GM21528 (cell line): Measurements from ENCODE around the gene ABCC9.
"Not testable (repeated sequence)": the region's sequence is repeated elsewhere in the genome, so short reads cannot be mapped to it uniquely, and the experiment has no call there.

ENCODE experiments used
- ATAC-seq: cut with Tn5 transposase; IDR thresholded peaks from one replicate; pipeline ENCODE4 v1.9.1; 2021; ENCODE audit warnings: mild to moderate bottlenecking, moderate library complexity; ENCODE audit not compliant: unreplicated experiment, low FRiP score

The ABCC9 gene

DNA sequence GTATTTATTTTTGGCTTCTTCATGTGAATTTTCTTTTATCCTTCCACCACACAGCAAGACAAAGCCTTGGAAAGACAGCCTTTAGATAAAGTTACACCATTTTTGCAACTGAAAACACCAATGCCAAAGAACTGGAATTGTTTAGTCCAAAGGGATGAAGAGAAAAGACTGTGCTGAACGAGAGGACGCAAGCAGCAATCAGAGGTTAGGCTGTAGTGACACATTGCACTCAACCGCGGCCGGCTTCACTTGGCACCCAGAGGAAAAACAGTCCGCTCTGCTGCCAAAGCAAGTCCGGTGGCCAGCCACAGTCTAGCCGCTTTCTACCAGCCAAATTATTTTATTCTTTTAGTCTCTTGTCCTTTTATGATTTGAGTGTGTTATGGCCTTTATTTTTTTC is 117.6 kb downstream of the ABCC9 start:
- ATAC-seq = no peak

DNA sequence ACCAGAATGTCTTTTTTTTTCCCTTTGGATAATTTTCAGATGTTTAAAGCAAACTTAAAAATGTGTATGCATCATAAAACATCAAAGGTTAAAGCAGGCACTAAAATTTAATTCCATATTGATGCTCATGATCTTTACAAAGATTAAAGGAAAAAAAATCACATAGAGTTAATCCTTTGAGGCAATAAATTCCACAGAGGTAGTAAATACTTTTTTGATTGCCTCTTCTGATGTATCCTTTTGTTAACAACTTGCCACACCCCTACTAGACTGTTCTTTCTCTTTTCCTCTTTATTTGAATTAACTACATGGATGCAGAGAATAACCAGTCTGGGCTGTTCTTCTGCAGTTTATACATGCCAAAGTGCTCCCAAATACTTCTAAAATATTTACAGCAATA is 121.5 kb downstream of the ABCC9 start:
- no peak for ATAC-seq

DNA sequence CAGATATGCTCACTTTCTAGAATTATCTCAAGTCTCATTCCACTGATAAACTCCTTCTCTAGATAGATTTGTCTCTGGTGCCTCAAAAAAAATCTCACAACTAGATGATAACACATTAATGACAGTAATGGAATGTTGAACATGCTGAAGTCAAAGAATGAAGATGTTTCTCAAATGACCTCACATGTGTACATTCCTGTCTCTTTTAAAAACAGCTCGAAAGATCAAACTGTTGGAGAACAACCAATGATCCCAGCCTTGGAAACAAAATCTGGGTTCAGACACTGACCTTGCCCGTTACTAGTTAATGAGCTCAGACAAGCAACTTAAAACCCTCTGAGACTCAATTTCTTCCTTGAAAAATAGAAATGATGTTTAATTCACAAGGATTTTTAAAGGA is 122.0 kb downstream of the ABCC9 start:
- ATAC-seq = no peak

DNA sequence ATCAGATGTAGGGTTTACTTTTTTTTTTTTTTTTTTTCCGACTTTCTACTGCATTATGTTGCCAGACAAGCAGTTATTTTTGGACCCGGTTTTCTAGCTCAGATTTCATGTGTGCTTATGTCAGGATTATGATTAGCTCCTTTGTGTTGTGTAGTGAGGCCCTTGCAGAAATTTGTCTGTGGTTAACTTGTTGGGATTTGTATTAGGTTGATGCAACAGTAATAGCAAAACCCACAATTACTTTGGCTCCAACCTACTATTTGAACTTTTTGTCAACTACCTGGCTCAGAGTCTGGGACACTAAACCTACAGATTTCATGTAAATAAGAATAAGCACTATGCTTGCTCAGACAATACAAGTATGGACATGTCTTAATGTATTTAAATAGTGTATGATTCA is 122.6 kb downstream of the ABCC9 start:
- ATAC-seq = no peak

DNA sequence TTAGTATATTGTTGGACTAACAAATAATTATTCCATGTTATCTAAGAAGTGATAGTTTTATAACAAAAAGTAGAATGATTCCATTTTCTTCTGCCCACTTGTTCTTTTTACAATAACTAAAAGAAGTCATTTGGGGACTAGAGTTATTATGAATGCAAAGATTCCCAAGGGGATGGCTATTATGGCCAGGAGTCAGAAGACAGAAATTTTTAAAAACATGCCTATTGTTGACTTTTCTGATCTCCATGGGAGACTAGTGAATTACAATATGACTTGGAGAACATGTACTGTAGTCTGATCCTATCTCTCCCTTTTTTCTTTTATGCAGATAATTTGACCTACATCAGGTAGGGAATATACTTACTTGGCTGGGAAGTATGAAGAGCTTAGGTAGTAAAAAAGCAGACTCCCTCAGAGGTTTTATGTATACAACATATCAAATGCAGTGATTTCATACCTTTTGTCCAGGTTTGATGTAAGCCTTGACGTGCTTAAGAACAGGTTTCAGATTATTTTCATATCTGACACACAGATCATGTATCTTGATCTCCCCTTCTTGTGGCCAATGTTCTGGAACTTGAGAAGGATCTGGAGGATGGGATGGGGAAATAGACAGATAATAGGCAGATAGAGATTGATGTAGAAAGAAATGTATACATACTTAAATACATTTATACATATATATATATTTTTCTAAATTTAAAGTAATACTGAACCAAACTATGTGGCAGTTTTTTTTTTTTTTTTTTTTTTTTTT is 125.7 kb downstream of the ABCC9 start:
- no peak for ATAC-seq

DNA sequence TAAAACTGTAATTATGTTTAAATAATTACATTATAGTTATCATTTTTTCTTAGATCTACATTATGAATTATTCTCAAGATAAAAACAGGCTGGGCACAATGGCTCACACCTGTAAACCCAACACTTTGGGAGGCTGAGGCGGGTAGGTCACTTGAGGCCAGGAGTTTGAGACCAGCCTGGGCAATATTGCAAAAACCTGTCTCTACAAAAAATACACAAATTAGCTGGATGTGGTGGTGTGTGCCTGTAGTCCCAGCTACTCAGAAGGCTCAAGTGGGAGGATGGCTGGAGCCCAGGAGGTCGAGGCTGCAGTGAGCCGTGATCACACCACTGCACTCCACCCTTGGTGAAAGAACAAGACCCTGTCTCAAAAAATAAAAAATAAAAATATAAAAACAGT is 126.4 kb downstream of the ABCC9 start:
- no peak for ATAC-seq

DNA sequence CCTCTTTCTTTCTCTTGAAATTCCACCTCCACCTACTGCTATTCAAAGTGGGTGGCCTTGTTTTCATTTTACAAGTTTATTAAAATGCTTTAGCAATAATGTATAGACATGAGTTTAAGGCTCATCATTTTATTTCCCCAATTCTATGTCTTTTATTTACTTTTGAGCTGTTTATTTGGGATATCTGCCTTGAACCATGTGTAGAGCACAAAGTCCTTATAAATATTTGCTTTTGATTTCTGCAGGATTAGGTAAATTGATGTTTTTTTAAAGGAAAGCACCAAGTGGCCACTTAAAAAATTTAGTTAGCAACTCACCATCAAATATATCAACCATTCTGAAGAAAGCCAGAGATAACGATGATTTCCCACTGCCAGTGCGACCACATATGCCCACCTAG is 126.9 kb downstream of the ABCC9 start:
- ATAC-seq = no peak

DNA sequence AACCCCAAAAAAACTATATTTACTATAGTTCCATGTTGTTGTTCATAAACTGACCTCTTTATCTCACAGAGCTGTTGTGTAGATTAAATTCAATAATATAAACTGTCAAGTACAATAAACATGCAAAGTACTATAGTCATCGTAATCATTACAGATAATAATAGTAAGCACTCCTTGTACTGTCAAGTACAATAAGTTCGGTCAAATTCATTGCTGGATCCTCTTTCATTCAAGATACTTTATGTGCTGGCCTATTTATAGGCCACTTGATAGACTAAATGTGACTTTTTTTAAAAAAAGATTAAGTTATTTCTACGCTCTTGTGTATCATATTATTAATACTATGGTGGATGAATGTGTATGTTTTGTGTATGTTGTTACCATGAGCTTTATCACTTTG is 127.5 kb downstream of the ABCC9 start:
- ATAC-seq = no peak

DNA sequence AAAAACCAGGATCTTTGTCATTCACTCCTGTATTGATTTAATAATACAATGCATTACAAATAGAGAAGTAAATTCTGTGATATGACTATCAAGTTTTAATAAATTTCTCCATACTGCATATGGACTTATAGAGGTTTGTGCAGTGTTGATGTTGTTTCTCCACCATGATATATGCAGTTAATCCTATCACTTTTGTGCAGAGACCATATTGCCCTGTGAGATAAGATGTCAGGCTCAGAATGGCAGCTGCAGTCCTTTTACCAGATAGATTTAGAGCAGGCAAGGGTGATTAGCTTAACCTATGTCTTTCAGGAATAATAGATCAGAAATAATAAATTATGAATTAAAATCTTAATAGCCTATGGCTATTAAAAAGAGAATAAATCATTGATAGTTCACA is 128.1 kb downstream of the ABCC9 start:
- ATAC-seq = no peak

DNA sequence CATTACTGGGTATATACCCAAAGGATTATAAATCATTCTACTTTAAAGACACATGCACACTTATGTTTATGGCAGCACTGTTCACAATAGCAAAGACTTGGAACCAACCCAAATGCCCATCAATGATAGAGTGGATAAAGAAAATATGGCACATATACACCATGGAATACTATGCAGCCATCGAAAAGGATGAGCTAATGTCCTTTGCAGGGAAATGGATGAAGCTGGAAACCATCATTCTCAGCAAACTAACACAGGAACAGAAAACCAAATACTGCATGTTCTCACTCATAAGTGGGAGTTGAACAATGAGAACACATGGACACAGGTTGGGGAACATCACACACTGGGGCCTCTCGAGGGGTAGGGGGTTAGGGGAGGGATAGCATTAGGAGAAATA is 128.9 kb downstream of the ABCC9 start:
- not testable (repeated sequence) for ATAC-seq

DNA sequence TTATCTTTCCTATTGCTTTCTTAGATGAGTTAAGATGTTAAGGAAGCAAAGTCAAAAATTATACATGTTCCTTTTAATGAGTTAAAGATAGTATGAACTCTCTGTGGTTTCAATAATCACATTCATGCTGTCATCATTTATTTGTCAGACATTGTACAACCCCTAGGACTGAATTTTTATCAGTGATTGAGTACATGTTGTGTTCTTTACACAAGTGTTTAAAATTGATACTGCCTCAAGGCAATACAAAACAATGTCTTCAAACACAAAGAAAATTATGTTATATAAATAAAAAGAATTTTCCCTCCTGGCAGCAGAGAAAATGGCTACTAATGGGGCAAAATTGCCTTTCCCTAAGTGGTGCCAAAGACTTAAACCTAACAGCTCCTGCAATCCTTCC is 132.1 kb downstream of the ABCC9 start:
- ATAC-seq = no peak

DNA sequence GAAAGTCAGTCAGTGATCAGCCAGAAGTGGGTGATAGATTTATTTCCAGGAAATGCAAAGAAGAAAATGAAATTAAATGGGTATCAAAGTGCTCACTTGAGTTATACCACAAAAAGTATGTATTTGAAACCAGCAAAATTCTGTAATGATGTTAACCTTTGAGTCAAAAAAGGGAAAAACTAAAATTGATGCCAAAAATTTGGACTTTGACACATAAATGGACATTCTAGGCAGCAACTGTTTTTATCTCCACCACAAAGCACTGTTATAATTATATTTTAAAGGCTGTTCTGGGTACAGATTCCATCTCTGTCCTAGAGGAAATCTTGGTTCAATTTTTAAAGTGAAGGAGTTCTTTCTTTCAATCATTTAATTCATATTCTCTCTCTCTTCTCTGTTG is 135.0 kb downstream of the ABCC9 start:
- ATAC-seq = no peak

DNA sequence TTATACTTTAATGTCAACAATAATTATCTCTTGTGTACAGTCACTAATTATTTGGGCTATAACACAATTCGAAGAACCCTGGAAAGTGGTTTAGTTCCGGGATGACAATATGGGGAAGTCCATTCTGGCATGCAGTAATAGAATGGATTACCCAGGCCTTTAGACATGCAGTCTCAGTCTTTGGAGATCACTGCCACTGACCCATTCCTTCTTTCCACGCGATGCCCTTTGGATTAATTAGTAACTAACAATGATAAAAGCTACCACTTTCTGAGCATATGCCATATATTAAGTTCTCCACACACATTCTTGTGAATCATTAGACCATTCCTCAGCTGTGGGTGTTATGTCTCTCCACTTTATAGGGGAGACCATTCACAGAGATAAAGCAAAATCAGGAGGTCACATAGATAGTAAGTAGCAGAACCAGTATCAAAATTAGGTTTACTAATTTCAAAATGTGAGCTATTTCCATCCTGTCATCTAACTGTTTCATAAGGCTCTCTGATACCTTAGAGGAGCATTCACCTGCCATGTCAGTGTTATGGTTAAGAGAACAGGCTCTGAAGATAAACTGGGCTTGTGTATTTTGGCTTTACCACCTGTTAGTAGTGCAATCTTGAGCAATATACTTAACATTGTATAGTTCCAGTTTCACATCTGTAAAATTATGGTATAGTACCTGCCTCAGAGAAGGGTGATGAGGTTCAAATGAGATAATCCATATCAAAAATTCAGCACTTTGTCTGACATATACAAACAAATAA is 139.5 kb downstream of the ABCC9 start:
- ATAC-seq = no peak

DNA sequence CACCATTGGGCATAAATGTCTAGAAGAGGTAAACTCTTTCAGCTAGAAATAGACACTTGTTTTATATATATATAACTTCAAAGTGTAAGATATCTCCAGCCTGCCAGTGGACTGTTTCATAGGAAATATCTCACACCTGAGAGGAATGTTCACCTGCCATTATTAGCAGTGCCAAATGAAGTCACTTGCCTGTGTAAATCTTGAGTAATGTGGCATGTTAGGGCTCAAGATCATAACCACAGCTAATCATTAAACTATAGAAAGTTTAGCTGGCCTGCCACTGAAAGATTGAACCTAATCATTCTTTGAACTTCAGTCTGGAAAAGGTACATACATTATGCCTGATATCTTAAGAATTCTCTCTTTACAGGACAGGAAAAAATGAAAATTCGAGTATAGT is 141.2 kb downstream of the ABCC9 start:
- no peak for ATAC-seq

DNA sequence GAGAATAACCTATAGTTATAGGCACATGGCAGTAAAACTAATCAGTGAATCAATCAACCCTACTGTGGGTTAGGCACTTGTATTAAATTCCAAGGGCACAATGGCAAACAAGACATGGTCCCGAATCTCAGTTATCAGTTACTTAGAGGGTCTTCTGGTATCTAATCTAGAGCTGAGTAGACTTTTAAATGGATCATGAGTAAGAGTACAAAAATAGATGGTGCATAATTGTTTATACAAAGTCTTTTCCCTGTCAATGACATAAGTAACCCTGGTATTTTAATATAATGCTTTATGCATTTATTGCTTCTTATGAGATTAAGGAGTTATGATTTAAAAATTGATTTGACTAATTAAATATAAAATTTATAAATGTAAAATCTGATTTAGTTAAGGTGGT is 143.7 kb downstream of the ABCC9 start:
- ATAC-seq = no peak

DNA sequence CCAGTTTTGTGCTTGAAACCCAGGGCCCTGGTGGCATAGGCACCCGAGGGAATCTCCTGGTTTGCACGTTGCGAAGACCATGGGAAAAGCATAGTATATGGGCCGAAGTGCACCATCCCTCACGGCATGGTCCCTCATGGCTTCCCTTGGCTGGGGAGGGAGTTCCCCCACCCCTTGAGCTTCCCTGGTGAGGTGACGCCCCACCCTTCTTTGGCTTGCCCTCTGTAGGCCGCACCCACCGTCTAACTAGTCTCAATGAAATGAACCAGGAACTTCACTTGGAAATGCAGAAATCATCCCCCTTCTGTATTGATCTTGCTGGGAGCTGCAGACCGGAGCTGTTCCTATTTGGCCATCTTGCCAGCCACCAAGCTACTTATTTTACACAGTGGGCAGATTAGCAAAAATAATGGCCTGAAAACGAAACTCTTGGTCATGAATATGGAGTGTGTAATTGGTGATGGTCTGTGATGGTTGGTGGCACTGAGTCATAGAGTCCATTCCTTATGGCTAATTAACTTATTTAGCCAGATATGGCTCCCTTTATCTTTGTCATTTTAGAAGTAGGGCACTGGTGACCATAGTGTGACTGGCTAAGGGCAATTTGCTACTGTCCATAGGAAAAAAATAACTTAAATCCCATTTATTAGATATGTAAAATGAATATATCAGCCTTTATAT is 145.4 kb downstream of the ABCC9 start:
- ATAC-seq = no peak

DNA sequence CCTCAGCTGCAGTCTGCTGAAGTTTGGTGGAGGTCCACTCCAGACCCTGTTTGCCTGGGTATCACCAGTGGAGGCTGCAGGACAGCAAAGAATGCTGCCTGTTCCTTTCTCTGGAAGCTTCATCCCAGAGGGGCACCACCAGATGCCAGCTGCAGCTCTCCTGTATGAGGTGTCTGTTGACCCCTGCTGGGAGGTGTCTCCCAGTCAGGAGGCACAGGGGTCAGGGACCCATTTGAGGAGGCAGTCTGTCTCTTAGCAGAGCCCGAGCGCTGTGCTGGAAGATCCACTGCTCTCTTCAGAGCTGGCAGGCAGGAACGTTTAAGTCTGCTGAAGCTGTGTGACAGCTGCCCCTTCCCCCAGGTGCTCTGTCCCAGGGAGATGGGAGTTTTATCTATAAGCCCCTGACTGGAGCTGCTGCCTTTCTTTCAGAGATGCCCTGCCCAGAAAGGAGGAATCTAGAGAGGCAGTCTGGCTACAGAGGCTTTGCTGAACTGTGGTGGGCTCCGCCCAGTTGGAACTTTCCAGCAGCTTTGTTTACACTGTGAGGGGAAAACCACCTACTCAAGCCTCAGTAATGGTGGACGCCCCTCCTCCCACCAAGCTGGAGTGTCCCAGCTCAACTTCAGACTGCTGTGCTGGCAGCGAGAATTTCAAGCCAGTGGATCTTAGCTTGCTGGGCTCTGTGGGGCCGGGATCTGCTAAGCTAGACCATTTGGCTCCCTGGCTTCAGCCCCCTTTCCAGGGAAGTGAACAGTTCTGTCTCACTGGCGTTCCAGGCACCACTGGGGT is 146.2 kb downstream of the ABCC9 start:
- ATAC-seq = not testable (repeated sequence)

DNA sequence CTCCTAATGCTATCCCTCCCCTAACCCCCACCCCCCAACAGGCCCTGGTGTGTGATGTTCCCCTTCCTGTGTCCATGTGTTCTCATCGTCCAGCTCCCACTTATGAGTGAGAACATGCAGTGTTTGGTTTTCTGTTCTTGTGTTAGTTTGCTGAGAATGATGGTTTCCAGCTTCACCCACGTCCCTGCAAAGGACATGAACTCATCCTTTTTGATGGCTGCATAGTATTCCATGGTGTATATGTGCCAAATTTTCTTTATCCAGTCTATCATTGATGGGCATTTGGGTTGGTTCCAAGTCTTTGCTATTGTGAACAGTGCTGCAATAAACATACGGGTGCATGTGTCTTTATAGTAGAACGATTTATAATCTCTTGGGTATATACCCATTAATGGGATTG is 151.5 kb downstream of the ABCC9 start:
- not testable (repeated sequence) for ATAC-seq

DNA sequence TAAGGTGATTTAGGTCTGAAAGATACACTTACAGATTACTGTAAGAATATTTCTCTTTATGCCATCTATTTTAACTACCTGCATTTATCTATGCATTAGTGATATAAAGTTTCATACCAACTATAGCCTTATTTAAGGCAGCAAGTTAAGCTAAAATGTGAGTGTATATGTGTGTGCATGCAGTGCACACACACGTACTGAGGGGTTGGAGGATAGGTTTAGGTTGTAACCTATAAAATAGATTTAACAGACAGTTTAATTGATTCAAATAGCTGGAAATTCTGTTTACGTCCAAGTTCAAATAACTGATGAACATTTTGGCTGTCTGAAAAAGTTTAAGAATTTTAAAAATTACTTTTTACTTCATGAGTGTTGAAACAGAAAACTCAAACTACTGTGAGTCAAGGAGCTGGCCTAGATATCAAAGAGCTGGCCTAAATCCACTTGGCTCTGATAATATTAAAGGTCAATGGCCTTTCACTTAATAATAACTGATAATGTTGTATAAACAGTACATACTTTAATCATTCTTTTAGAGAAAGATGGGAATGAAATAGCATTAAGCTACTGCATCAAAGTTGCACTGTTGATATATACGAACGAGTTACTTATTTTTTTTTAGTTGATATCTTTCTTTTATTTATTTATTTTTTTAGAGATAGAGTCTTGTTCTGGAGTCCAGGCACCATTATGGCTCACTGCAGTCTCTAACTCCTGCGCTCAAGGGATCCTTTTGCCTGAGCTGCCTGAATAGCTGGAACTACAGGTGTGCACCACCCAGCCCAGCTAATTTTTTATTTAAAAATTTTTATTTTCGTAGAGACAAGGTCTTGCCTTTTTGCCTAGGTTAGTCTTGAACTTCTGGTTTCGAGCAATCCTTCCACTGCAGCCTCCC is 152.9 kb downstream of the ABCC9 start:
- ATAC-seq = no peak

DNA sequence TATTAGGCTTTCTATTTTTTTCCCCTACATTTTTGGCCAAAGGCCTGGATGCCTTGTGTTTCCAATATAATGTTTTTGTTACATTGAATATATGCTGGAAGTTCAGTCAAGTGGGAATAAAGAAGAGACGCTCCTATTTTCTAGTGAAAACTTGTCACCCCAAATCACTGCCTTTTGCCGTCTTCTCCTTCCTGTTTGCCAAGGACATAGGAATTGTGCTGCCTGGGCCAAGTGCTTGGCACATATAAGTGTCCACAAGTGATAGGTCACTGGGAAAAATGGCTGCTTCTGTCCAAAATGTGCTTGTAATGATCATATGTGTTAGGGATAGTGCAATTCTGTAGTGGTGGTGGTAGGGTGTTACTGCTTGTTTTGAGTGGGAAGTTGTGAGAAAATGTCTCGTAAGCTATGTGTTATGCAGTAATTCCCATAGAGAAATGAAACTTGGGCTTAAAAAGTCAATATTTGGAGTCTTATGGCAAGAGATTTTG is 155.1 kb downstream of the ABCC9 start:
- ATAC-seq = no peak
